DMS53 treated with DMSO at 0.1 percent for 48 hours (cell line): ENCODE measurements around the gene SRRT.

Experiments
- DNase-seq: peaks from one replicate; lab custom pipeline; 2025; ENCODE audit not compliant: unreplicated experiment; lab: John Stamatoyannopoulos, UW

Gene SRRT

GRCh38 chr7:100874577-100875355 is at the start of gene SRRT:
TSS of gene SRRT (plus strand) at chr7:100875103. CDS start at chr7:100875591, 488 bp downstream.
- peak; percentile 97 for DNase-seq

GRCh38 chr7:100825215-100825671 is 49.7 kb upstream of the SRRT start:
- DNase-seq = peak; percentile 29

- DNase-seq = peak; percentile 27
These were observed 49.0 kb upstream of the SRRT start for GRCh38 chr7:100825751-100826513.

- no peak for DNase-seq
These were observed 48.2 kb upstream of the SRRT start for GRCh38 chr7:100826514-100827329.

- DNase-seq = no peak
These were observed 47.3 kb upstream of the SRRT start, which contains the start of gene EPHB4 for GRCh38 chr7:100827330-100828226. TSS of gene EPHB4 (minus strand) at chr7:100827523. CDS start at chr7:100827030, 493 bp downstream.

GRCh38 chr7:100829150-100829716 is 45.7 kb upstream of the SRRT start:
- no peak for DNase-seq

- DNase-seq = no peak
These were observed 44.5 kb upstream of the SRRT start for GRCh38 chr7:100830396-100830795.

- no peak for DNase-seq
These were observed 42.6 kb upstream of the SRRT start for GRCh38 chr7:100832281-100832633.

- no peak for DNase-seq
These were observed 38.7 kb upstream of the SRRT start for GRCh38 chr7:100835903-100836811.

GRCh38 chr7:100836812-100837098 is 38.1 kb upstream of the SRRT start:
- no peak for DNase-seq

GRCh38 chr7:100837099-100837836 is 37.6 kb upstream of the SRRT start:
- peak; percentile 96 for DNase-seq

- DNase-seq = no peak
These were observed 35.5 kb upstream of the SRRT start for GRCh38 chr7:100839361-100839760.

- DNase-seq = no peak
These were observed 34.3 kb upstream of the SRRT start for GRCh38 chr7:100840470-100841100.

- no peak for DNase-seq
These were observed 27.5 kb upstream of the SRRT start for GRCh38 chr7:100847360-100847759.

- peak; percentile 84 for DNase-seq
These were observed 22.6 kb upstream of the SRRT start, which contains the start of gene SLC12A9 for GRCh38 chr7:100852048-100852872. TSS of gene SLC12A9 (plus strand) at chr7:100852713. CDS start at chr7:100854198, 1,485 bp downstream.

GRCh38 chr7:100854146-100854895 is 20.6 kb upstream of the SRRT start:
- DNase-seq = no peak
